ENCODE measurements around the gene CFL1. TPM values are rescaled to one million over a fixed set of nuclear protein-coding genes. Genes with fewer than 3 reads are reported as not detected.
"Not testable (repeated sequence)": the region's sequence is repeated elsewhere in the genome, so short reads cannot be mapped to it uniquely, and the experiment has no call there.

Gene CFL1
- total RNA-seq, 4 donors from 2014 or later = 961 to 2,313 (median 1,456) TPM

DNA sequence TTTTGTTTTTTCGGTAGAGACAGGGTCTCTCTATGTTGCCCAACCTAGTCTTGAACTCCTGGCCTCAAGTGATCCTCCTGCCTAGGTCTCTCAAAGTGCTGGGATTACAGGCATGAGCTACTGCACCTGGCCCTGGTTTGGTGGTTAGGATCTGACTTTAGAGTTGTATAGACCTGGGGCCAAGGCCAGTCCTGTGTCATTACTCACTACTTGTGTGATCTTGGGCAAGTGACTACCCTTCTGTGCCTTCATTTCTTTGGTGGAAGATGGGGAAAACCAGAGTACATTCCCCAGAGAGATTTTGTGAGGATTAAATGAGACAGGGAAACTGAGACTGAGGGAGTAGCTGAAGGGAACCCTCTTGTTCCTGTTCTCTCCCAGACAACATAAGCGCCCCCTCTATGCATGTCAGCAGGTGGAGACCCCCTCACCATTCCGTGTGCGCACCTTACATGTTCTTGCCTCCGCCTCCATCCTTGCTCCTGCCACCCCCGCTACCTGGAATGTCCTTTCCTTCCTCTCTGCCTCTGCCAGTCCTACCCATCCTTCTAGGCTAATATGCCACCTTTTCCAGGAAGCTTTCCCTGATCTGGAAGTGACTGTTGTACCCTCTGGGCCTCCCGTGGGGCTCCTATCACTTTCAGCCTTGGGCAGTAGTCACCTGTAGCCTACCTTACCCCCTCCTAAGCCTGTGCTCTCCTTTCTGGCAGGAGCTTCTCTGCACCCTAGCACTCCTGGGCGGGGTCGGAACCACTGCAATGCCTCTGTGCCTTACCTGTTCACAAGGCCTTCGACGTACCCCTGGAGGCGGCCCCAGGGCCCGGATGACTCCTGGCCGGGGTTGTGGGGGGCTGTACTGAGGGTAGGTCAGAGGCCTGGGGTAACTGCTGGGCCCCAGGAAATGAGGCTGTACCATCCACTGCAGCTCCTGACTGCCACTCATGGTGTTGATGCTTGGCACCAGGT is 38.3 kb upstream of the CFL1 start:
- Histone ChIP-seq H3K4me1 (peaks cover 10 to 46% (median 36%) of the 10 kb centered on the region in 4 donors), H3K36me3 (no peaks in the 10 kb centered on the region), H3K27ac (no peak overlapping the region), H3K9me3 (no peaks in the 10 kb centered on the region), H3K27me3 (peaks cover 0 to 5% of the 10 kb centered on the region in 2 donors), H3K4me3 (no peak overlapping the region)
- DNase-seq = no peak
- TF ChIP-seq CTCF (IDR thresholded peaks at IDR 0.05) = no peak

GRCh38 chr11:65895482-65895981 is 37.6 kb upstream of the CFL1 start:
- Histone ChIP-seq H3K4me1 (peaks cover 10 to 49% (median 37%) of the 10 kb centered on the region in 4 donors), H3K27me3 (peaks cover 0 to 5% of the 10 kb centered on the region in 2 donors), H3K9me3 (no peaks in the 10 kb centered on the region), H3K4me3 (no peak overlapping the region), H3K27ac (no peak overlapping the region), H3K36me3 (no peaks in the 10 kb centered on the region)
- TF ChIP-seq POLR2A (IDR thresholded peaks at IDR 0.05) (no peak), CTCF (IDR thresholded peaks at IDR 0.05) (no peak)
- DNase-seq = no peak

GRCh38 chr11:65894034-65894591 is 36.1 kb upstream of the CFL1 start:
- DNase-seq = peak in 2 of 3 donors; percentile 70 to 82
- Histone ChIP-seq H3K9me3 (no peaks in the 10 kb centered on the region), H3K36me3 (no peaks in the 10 kb centered on the region), H3K27ac (peak overlapping the region; percentile 74 to 99 (median 83)), H3K27me3 (no peaks in the 10 kb centered on the region), H3K4me1 (peaks cover 2 to 46% (median 32%) of the 10 kb centered on the region in 4 donors), H3K4me3 (peak overlapping the region; percentile 21 to 34 (median 29))
- no peak for TF ChIP-seq POLR2A (IDR thresholded peaks at IDR 0.05)
- TF ChIP-seq CTCF (IDR thresholded peaks at IDR 0.05) = no peak

DNA sequence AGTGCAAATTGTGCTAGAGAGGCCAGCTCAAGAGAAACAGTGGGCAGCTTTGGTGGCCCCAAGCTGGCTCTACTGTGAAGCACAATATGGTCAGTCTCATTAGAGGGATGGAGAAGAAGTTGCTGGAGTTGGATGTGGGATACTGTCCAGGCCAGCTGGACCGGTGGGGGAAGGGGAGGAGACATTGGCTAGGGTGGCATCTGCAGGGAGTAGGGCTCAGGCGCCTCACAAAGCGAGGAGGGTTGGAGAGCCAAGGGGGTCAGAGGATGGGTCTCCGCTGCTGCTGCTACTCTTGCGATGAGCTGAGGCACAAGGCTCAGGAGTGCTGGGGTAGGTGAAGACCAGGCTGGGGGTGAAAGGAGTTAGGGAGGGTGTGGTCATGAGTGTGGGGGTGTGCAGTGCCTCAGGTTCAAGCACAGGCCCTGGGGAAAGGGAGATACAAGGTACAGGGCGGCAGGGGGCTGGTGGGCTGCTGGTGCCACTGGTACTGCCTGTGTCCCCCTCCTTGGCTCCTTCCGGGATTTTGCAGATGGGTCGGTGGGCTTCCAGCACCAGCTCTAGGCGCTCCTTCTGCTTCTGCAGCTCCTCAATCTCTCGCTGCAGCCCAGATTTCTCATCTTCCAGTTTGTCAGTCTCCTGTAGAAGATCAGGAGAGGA is 34.8 kb upstream of the CFL1 start:
- Histone ChIP-seq H3K4me3 (no peak overlapping the region), H3K36me3 (no peaks in the 10 kb centered on the region), H3K4me1 (peaks cover 0 to 48% (median 32%) of the 10 kb centered on the region in 4 donors), H3K9me3 (no peaks in the 10 kb centered on the region), H3K27ac (peak overlapping the region; percentile 74 to 99 (median 93)), H3K27me3 (no peaks in the 10 kb centered on the region)
- no peak for DNase-seq
- TF ChIP-seq CTCF (IDR thresholded peaks at IDR 0.05) (no peak), POLR2A (IDR thresholded peaks at IDR 0.05) (no peak)

DNA sequence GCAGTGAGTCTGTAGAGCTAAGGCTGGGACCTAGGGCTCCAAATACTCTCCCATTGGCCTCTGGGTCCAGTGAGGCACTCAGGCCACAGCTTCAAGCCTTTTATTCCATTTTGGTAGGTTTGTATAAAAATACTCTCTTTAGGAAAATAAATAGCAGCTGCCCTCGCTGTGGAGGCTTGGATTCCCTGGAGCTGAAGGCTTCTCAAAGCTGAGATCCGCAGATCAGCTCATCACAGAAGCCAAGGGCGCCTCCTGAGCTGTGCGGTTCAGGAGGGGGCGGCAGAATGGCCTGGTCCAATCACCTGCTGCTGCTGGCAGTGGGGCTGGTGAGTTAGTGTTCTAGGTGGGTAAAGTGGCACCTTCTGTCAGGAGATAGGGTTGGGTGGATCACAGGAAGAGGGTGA is 34.2 kb upstream of the CFL1 start:
- not testable (repeated sequence) for H3K36me3 ChIP-seq, DNase-seq, H3K27me3 ChIP-seq, H3K9me3 ChIP-seq
- H3K4me1 ChIP-seq = peaks cover 0 to 54% (median 33%) of the 10 kb centered on the region in 4 donors
- H3K4me3 ChIP-seq = peak overlapping the region; percentile 63 to 75 (median 71)
- peak overlapping the region; percentile 89 to 99 (median 93) for H3K27ac ChIP-seq
